Tracheal epithelial cell (primary cell): ENCODE data around the gene ESAM. TPM values are rescaled to one million over a fixed set of nuclear protein-coding genes. Genes with fewer than 3 reads are reported as not detected.

Source experiments
- total RNA-seq: library from RNA; depleted of rRNA; stranded (reverse); fragments of >200 nt; gene quantifications from 2 replicates; pipeline ENCODE4 v1.2.1, GENCODE V29; 2014

Gene ESAM
- under 0.01 TPM in 1 of 2 replicates, not detected in the other for total RNA-seq

DNA sequence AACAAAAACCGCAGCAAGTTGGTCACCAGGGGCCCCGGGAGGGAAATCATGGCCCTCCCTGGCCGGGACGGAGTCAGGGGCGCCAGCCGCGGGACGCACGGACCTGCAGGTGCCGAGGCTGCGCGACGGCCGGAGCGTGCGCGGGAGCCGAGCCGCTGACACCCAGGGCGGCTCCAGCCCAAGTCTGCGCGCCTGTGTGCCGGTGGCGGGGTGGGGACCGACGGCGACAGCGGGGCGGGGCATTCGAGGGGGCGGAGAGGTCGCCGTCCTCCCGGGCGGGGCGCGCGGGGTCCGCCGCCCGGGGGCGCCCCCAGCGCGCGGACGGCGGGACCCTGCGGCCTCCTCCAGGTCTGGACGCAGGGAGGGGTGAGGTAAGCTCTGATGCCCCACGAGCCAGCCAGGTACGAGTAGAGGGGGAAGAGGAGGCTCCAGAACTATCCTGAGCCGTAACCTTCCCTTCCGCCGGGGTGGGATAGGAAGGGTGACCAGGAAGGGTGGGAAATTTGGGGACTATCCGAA lies at the start of gene ESAM:
Gene ESAM, minus strand, starts transcription at position 186 of the 519 bp plus-strand sequence. Its CDS starts 136 bp downstream, at position 50.

GRCh38 chr11:124800226-124800929 lies 38.3 kb upstream of the ESAM start, which contains the start of gene MSANTD2:
Gene MSANTD2 (minus strand): TSS chr11:124800406. CDS start chr11:124800380, 26 bp downstream.

DNA sequence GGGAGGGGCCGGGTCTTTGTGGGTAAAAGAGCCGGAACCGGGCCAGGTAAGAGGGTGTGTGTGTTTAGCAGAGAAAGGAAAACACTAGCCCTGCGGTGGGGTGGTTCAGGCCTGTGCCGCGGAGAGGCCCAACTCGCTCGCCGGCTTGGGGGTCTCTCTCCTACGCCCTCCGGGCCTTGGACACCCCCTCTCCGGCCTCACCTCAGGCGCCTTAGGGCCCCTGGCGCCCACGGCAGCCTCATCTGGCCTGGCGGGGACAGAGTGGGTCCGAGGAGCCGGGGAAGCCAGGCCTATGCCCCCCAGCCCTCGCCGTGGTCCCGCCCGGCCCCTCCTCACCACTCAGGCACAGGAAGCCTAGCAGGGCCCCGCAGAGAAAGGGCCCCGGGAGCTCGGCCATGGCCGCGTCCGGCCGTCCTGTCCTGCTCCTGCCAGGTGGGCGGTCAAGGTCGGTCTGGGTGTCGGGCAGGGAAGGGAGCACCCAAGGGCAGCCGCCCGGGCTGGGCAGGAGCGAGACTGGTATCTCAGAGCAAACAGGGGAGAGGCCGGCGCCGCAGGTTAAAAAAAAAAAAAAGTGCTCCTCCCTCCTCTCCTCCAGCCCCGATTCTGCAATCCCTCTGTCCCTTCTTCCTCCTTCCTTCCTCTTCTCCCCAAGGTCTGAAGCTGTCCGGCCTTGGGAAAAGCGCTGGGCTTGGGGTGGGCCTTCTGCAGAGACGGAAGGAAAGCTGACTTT lies 10.2 kb downstream of the ESAM start, which contains the start of gene VSIG2:
Gene VSIG2, minus strand, starts transcription at position 515 of the 730 bp plus-strand sequence. Its CDS starts 118 bp downstream, at position 397.

DNA sequence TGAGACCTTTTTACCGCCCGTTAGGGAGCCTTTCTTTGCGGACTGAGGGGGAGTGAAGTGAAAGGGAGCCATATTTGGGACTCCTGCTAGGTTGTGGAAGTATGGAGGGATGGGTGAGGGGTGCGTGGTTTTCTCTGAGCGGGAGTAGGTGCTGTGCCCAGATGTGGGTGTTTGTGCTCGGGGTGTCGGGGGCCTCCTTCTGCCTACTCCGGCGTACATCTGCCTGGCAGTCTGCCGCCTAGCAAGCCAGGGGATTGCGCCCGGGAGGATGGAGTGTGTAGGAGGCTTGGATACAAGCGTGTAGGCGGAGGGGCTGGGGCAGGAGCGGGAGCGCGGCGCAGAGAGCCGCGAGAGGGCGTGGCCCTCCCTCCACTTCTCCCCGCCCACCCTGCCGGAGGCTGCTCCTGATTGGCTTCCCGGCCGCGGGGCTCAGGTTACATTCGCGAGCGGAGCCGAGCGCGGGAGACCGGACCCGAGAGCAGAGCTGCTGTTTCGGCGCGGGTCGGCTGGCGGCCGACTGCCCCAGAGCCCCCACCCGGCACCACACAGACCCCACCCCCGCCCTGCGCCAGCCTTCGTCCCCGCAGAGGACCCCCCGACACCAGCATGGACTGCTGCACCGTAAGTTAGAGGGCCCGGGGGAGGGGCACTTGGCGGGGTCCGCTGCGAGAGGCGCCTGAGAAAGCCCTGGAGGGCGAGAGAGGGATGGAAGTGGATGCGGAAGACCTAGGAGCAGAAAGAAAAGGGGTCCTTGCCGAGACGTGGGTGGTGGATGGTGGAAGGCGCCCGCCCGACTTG lies 22.4 kb downstream of the ESAM start, which contains the start of gene NRGN:
Gene NRGN, plus strand, starts transcription at position 464 of the 798 bp plus-strand sequence. Its CDS starts 143 bp downstream, at position 607.

Other genes starting within 250 kb of the ESAM start
- gene OR8B12, start 218.6 kb downstream of the ESAM start, total RNA-seq, result not detected in 2 replicates
- not detected in 2 replicates for gene OR8A1, start 192.3 kb downstream of the ESAM start, total RNA-seq
- not detected in 2 replicates for gene PANX3, start 150.9 kb downstream of the ESAM start, total RNA-seq
- gene TBRG1, start 139.4 kb downstream of the ESAM start, total RNA-seq, result 21.2 and 34.7 TPM in 2 replicates
- 12.8 and 16.9 TPM in 2 replicates for gene SIAE, start 88.6 kb downstream of the ESAM start, total RNA-seq
- 2.1 and 8.7 TPM in 2 replicates for gene SPA17, start 88.4 kb downstream of the ESAM start, total RNA-seq
- not detected in 2 replicates for gene NRGN, start 22.3 kb downstream of the ESAM start, total RNA-seq
- gene VSIG2, start 10.0 kb downstream of the ESAM start, total RNA-seq, result 1.7 TPM in 1 of 2 replicates, not detected in the other
- 3.4 and 3.9 TPM in 2 replicates for gene MSANTD2, start 38.1 kb upstream of the ESAM start, total RNA-seq
- 24.7 and 35.2 TPM in 2 replicates for gene ROBO3, start 103.1 kb upstream of the ESAM start, total RNA-seq
- gene ROBO4, start 135.6 kb upstream of the ESAM start, total RNA-seq, result 0.43 and 0.72 TPM in 2 replicates
- 0.24 TPM in 1 of 2 replicates, not detected in the other for gene HEPN1, start 157.0 kb upstream of the ESAM start, total RNA-seq
- gene HEPACAM, start 173.8 kb upstream of the ESAM start, total RNA-seq, result not detected in 2 replicates
- gene CCDC15, start 191.9 kb upstream of the ESAM start, total RNA-seq, result 1.2 and 1.5 TPM in 2 replicates